A375 (cell line): Measurements from ENCODE around the gene SCAPER. TPM values are rescaled to one million over a fixed set of nuclear protein-coding genes. Genes with fewer than 3 reads are reported as not detected.

ENCODE experiments used
- small RNA-seq: library from RNA; depleted of rRNA; stranded (forward); fragments of <200 nt; gene quantifications from one replicate; pipeline ENCODE3, GENCODE V24; 2014
- total RNA-seq: library from RNA; depleted of rRNA; stranded (reverse); fragments of >200 nt; shearing (Covaris generic); gene quantifications from 2 replicates; pipeline ENCODE4 v1.2.3, GENCODE V29; 2014; rRNA removed

SCAPER gene
- 3.7 and 5.9 TPM in 2 replicates for total RNA-seq

DNA sequence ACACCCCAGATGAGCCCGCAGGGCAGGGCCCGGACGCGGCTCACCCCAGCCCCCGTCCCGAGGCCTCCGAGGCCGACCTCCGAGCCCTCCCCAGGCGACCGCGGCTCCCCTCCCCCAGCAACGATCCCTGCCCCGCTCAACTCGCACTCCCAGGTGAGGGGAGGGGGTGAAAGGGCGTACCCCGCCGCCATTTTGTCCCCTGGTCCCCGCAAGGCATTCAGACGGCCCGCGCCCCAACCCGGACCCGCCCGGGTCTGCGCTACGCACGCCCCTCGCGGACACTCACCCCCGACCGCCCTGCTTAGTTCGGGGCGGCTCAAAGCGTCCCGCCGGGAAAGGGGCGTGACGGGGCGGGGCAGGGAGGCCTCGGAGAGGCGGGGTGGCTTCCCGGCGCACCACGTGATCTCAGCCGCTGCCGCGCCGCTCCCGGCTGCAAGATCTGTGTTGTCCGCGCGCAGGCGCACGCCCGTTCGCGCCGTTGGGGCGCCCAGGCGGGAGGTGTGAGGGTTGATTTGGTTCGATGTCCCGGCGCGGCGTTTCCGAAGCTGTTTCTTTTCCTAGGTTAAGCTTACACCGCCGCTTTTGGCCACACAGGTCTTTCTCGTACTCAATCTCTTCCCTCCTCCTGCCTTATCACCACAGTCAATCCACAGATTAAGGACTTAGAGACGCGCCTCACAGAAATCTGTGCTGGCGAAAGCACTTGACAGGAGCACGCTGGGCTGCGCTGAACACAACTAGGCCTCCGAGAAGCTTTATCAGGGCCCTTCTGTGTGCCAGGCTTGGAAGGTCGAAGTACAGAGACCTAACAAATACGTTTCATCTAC is at the start of gene SCAPER:
Gene SCAPER, minus strand, starts transcription at position 328 of the 827 bp plus-strand sequence. CDS start 21,523 bp downstream, outside the sequence.

DNA sequence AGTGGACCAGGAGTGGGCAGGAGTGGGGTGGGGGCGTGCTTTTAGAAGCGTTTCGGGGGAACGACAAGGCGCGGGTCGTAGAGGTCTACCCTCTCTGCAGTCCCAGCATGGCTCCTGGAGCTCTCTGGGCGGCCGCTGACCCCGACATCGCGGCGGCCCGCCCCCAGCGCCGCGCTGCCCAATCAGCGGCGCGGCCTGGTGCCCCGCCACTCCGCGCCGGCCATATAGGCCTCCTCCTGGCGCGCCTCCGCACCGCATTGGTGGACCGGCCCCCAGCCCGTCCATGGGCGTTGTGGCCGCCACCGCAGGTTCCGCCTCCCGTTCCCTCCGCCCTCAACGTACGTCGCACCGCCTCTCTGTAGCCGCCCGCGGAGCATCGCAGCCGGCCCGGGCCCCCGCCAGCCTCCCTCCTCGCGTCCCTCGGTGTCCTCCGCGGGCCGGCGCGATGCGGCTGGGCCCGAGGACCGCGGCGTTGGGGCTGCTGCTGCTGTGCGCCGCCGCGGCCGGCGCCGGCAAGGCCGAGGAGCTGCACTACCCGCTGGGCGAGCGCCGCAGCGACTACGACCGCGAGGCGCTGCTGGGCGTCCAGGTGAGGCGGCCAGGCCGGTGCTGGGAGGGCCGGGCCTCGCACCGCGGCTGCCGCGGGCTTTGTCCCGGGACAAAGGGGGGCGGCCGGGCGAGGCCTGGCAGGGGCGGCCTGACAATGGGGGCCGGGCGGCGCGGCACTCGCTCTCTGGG is 26.4 kb upstream of the SCAPER start, which contains the start of gene RCN2:
Gene RCN2, plus strand, starts transcription at position 353 of the 738 bp plus-strand sequence. Its CDS starts 93 bp downstream, at position 446.

GRCh38 chr15:76336254-76337058 is 568.7 kb downstream of the SCAPER start, which contains the start of gene ISL2:
Gene ISL2 (plus strand): TSS chr15:76336773. CDS start chr15:76336884, 111 bp downstream.

DNA sequence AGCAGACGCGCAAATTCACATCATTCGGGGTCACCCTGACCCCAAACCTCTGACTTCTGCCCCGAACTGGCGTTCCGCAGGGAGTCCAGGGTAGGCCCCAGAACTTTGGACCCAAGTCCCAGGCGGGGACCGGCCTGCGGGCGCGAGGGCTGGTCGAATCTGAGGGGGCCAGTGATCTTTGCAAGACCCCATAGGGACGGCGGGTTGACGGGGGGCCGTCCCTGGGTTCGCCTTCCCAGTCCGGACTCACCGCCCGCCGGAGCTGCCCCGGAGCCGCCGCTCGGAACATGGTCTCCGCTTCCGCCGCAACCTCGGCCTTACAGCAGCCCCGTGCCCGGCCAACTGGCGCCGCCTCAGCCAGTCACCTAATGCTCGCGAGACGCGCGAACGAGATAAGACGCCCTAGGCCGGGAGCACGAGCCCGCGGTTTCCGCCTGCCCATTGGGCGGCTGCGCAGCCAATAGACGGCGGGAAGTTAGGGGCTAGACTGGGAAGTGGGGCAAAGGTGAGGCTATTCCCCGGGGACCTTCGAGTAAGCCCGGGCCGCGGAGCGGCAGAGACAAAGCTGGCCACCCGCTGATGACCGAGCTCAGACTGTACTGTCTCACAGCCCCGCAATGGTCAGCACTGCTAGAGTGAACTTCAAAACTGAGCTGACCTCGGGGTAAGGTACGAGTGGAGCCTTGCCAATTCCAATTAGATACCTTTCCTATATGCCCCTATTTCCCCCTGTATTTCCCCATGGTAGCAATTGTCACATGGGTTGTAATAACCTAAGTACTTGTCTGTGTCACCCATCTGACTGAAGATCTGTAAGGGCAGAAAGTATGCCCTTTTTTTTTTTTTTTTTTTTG is 593.8 kb downstream of the SCAPER start, which contains the start of gene ETFA:
Gene ETFA, minus strand, starts transcription at position 370 of the 854 bp plus-strand sequence. Its CDS starts 81 bp downstream, at position 289.

Small RNA genes lying within 50 kb of the gene (small RNA-seq; reads per million reads assigned to genes)
- gene AC090751.1 (not detected), gene MIR3713 (not detected)

Other genes starting within 250 kb of the SCAPER start
- 70.4 and 80.3 TPM in 2 replicates for gene RCN2, start 26.4 kb upstream of the SCAPER start, total RNA-seq
- 0.53 TPM in 1 of 2 replicates, not detected in the other for gene PSTPIP1, start 89.8 kb upstream of the SCAPER start, total RNA-seq
- 142 and 164 TPM in 2 replicates for gene TSPAN3, start 165.8 kb upstream of the SCAPER start, total RNA-seq